A549 (cell line): ENCODE data around the gene MFAP1.
"Not testable (repeated sequence)": the region's sequence is repeated elsewhere in the genome, so short reads cannot be mapped to it uniquely, and the experiment has no call there.

Source experiments
- CHD2 ChIP-seq: fragments of 150-350 bp; IDR thresholded peaks from 2 replicates; pipeline ENCODE4 v1.6.1; 2014; ENCODE audit warnings: low read length; ENCODE audit not compliant: partially characterized antibody
- CTCF ChIP-seq: fragments of >200 bp; sonication (Bioruptor Twin); formaldehyde crosslinking; IDR thresholded peaks from 3 replicates; pipeline ENCODE4 v1.5.1; 2016
- ELK1 ChIP-seq: fragments of 150-350 bp; IDR thresholded peaks from 2 replicates; pipeline ENCODE4 v1.6.1; 2014; ENCODE audit warnings: low read depth, mild to moderate bottlenecking, low read length
- HDAC2 ChIP-seq: fragments of 200-600 bp; sonication (generic); IDR thresholded peaks from 2 replicates; pipeline ENCODE4 v1.6.1; 2016
- MAFK ChIP-seq: fragments of 450-650 bp; IDR thresholded peaks from 2 replicates; pipeline ENCODE4 v1.6.1; 2014; ENCODE audit not compliant: partially characterized antibody
- POLR2A ChIP-seq: IDR thresholded peaks from 2 replicates; pipeline ENCODE4 v1.6.1; 2012; ENCODE audit warnings: mild to moderate bottlenecking, low read length

- not testable (repeated sequence) for TF ChIP-seq ELK1, CHD2, CTCF, MAFK, POLR2A, HDAC2
Measured at GRCh38 chr15:43830691-43831275, 6.3 kb upstream of the MFAP1 start.
